ENCODE measurements around the gene KDM3B.

The KDM3B gene

DNA sequence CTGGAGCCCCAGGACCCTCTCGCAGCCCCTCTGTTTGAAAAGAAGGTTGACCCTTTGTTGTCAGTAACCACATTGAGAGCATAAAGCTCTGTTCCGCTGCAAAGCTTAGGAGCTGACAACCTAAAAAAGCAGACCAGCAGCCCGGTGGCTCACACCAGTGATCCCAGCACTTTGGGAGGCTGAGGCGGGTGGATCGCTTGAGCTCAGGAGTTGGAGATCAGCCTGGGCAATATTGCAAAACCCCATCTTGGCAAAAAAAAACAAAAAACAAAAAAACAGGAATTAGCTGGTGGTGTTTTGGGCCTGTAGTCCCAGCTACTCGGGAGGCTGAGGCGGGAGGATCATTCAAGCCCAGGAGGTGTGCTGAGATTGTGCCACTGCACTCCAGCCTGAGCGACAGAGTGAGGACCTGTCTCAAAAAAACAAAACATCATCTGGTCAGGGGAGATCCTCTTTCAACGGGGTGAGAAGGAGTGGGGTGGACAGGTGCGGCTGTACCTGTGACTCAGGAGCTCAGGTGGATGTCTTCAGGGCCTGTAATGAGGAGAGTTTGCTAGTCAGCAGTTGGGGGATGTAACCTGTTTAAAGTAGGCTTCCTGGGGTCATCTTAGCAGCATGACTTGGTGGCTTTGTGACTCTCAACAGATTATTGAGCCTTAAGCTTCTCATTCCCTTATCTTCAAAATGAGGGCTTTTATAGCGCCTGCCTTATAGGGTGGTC, 85.7 kb downstream of the KDM3B start:
- Histone ChIP-seq H3K27me3 (ENCODE audit: insufficient read depth, low read length, poor library complexity, severe bottlenecking) (no peaks in the 10 kb centered on the region), H3K79me2 (ENCODE audit: insufficient read depth, low read length) (no peaks in the 10 kb centered on the region), H3F3A (ENCODE audit: low read depth) (peaks cover 8% of the 10 kb centered on the region; the same call in 1 of the 2 replicates), H3K4me2 (ENCODE audit: low read depth, low read length, poor library complexity, severe bottlenecking) (peak overlapping the region; percentile 80), H3K9me3 (ENCODE audit: insufficient read depth, low read depth, low read length) (no peaks in the 10 kb centered on the region), H3K9ac (ENCODE audit: low read depth, low read length, poor library complexity, severe bottlenecking) (peak overlapping the region; percentile 49), H3K9me2 (replicated peaks; ENCODE audit: low read depth, low read length) (no peaks in the 10 kb centered on the region), H3K4me3 (ENCODE audit: low read length, poor library complexity, severe bottlenecking) (peak overlapping the region; percentile 78), H4K20me1 (ENCODE audit: insufficient read depth, low read length, poor library complexity, severe bottlenecking) (no peaks in the 10 kb centered on the region), H2AFZ (ENCODE audit: low read length) (peak overlapping the region; percentile 24; the same call in 1 of the 2 replicates), H3K4me1 (ENCODE audit: insufficient read depth, low read length, poor library complexity, severe bottlenecking) (peaks cover 15% of the 10 kb centered on the region), H3K36me3 (ENCODE audit: insufficient read depth, low read length) (peaks cover 32% of the 10 kb centered on the region)
- TF ChIP-seq EZH2phosphoT487 (IDR thresholded peaks at IDR 0.05; ENCODE audit: borderline replicate concordance) = no peak
- TF ChIP-seq, protein P1, sequence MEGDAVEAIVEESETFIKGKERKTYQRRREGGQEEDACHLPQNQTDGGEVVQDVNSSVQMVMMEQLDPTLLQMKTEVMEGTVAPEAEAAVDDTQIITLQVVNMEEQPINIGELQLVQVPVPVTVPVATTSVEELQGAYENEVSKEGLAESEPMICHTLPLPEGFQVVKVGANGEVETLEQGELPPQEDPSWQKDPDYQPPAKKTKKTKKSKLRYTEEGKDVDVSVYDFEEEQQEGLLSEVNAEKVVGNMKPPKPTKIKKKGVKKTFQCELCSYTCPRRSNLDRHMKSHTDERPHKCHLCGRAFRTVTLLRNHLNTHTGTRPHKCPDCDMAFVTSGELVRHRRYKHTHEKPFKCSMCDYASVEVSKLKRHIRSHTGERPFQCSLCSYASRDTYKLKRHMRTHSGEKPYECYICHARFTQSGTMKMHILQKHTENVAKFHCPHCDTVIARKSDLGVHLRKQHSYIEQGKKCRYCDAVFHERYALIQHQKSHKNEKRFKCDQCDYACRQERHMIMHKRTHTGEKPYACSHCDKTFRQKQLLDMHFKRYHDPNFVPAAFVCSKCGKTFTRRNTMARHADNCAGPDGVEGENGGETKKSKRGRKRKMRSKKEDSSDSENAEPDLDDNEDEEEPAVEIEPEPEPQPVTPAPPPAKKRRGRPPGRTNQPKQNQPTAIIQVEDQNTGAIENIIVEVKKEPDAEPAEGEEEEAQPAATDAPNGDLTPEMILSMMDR (conservative IDR thresholded peaks at IDR 0.05; ENCODE audit: low read length) = no peak

DNA sequence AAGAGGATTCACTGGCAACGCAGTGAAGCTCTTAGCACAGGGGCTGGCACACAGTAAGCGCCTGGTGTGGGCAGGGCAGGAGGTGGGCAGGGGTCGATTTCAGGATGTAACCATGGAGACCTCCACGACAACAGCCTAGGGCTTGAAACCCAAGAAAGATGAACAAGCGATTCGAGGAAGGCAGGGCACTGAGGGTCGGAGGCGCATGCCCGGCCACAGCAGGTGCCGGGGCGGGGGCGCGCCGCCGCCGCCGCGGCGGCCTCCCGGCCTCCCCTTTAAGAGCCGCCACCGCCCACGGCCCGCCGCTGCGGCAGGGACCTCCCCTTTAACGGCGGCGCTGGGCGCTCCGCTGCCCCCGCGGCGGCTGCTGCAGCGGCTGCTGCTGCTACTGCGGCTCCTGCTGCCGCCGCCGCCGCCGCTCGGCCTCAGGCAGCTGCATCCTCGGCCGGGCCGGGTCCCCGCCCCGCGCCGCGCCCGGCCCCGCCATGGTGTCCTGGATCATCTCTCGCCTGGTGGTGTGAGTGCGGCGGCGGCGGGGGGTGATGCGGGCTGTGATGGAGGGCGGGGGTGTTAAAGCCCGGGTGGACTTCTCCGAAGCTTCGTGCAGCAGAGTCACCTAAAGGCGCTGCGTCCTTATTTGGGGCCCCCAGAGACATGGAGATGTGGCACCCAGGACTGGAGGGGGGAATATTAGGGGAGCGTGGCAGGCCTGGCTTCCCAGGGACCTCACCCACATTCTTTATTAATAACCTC, 86.4 kb downstream of the KDM3B start, which contains the start of gene REEP2:
Gene REEP2, plus strand, starts transcription at position 334 of the 753 bp plus-strand sequence. Its CDS starts 152 bp downstream, at position 486.
- H4K20me1 ChIP-seq (ENCODE audit: insufficient read depth, low read length, poor library complexity, severe bottlenecking) = no peaks in the 10 kb centered on the region
- no peaks in the 10 kb centered on the region for H3K9me2 ChIP-seq (replicated peaks; ENCODE audit: low read depth, low read length)
- peak within 1 kb of the TSS; percentile 78 for H3K4me3 ChIP-seq (ENCODE audit: low read length, poor library complexity, severe bottlenecking)
- peaks cover 15% of the 10 kb centered on the region for H3K4me1 ChIP-seq (ENCODE audit: insufficient read depth, low read length, poor library complexity, severe bottlenecking)
- H3K27me3 ChIP-seq (ENCODE audit: insufficient read depth, low read length, poor library complexity, severe bottlenecking) = no peaks in the 10 kb centered on the region
- peaks cover 8% of the 10 kb centered on the region; the same call in 1 of the 2 replicates for H3F3A ChIP-seq (ENCODE audit: low read depth)
- H3K36me3 ChIP-seq (ENCODE audit: insufficient read depth, low read length) = peaks cover 24% of the 10 kb centered on the region
- no peaks in the 10 kb centered on the region for H3K79me2 ChIP-seq (ENCODE audit: insufficient read depth, low read length)
- H3K4me2 ChIP-seq (ENCODE audit: low read depth, low read length, poor library complexity, severe bottlenecking) = peak within 1 kb of the TSS; percentile 80
- H3K9me3 ChIP-seq (ENCODE audit: insufficient read depth, low read depth, low read length) = no peaks in the 10 kb centered on the region
- peak within 1 kb of the TSS; percentile 56 for H3K9ac ChIP-seq (ENCODE audit: low read depth, low read length, poor library complexity, severe bottlenecking)
- TF ChIP-seq, protein P1 (conservative IDR thresholded peaks at IDR 0.05; ENCODE audit: low read length) = no peak
- no peak for TF ChIP-seq EZH2phosphoT487 (IDR thresholded peaks at IDR 0.05; ENCODE audit: borderline replicate concordance)
- peak within 1 kb of the TSS; percentile 91 for H2AFZ ChIP-seq (ENCODE audit: low read length)

DNA sequence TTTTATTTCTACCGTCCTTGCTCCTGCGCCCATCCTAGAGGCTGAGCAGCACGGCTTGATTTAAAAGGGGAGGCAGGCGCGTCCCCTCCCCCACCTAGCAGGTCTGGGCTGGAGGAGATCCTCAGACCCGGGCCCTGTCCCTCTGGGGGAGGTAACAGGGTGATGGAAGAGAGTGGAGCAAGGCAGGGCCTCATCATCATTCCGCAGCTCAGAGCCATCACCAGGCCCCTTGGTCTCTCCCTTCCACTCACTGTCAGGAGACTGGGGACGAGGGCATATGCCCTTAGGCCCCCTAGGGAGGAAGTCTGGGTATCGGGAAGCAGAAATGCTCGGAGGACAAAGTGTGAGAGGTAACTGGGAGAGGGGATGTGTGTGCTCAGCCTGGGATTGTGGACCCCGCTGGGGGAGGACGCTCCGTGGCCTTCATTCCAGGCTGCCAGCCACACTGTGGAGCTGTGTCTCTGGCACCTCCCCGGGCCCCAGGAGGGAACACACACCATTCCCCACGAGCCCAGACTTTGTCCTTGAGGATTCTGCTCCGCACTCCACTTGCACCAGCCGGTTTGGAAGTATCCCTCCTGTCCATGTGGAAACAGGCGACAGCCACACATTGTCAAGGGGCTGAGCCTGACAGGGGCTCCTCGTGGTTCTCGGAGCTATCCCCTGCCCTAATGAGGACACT, 87.1 kb downstream of the KDM3B start:
- Histone ChIP-seq H3K79me2 (ENCODE audit: insufficient read depth, low read length) (no peaks in the 10 kb centered on the region), H3K27me3 (ENCODE audit: insufficient read depth, low read length, poor library complexity, severe bottlenecking) (no peaks in the 10 kb centered on the region), H4K20me1 (ENCODE audit: insufficient read depth, low read length, poor library complexity, severe bottlenecking) (no peaks in the 10 kb centered on the region), H3K4me1 (ENCODE audit: insufficient read depth, low read length, poor library complexity, severe bottlenecking) (peaks cover 15% of the 10 kb centered on the region), H3K4me2 (ENCODE audit: low read depth, low read length, poor library complexity, severe bottlenecking) (peak overlapping the region; percentile 80), H3K9ac (ENCODE audit: low read depth, low read length, poor library complexity, severe bottlenecking) (peak overlapping the region; percentile 56), H3K9me3 (ENCODE audit: insufficient read depth, low read depth, low read length) (no peaks in the 10 kb centered on the region), H3F3A (ENCODE audit: low read depth) (peaks cover 8% of the 10 kb centered on the region; the same call in 1 of the 2 replicates), H3K4me3 (ENCODE audit: low read length, poor library complexity, severe bottlenecking) (peak overlapping the region; percentile 78), H3K36me3 (ENCODE audit: insufficient read depth, low read length) (peaks cover 20% of the 10 kb centered on the region), H2AFZ (ENCODE audit: low read length) (peak overlapping the region; percentile 91), H3K9me2 (replicated peaks; ENCODE audit: low read depth, low read length) (no peaks in the 10 kb centered on the region)
- TF ChIP-seq, protein P1 (conservative IDR thresholded peaks at IDR 0.05; ENCODE audit: low read length) = no peak
- no peak for TF ChIP-seq EZH2phosphoT487 (IDR thresholded peaks at IDR 0.05; ENCODE audit: borderline replicate concordance)
